ENCODE results near the gene CD38.

DNA sequence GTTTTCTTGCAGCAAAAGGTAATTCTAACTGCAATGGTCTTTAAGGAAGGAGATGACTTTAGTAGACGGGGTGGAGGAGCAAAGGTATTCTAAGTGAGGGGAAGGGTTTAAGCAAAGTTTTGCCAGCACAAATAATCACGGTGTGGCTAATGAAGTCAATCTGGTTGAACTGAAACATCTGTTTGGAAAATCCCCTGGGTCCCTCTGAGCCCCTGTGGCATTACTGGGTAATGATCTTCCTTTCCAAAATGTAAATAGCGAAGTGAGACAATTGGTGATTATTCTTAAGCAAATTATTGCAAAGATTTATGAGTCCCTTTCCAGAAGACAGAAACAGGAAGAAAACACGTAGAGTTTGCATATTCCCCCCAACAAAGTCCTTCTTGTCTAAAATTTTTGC, 113.2 kb downstream of the CD38 start:
- TF ChIP-seq, protein P1, sequence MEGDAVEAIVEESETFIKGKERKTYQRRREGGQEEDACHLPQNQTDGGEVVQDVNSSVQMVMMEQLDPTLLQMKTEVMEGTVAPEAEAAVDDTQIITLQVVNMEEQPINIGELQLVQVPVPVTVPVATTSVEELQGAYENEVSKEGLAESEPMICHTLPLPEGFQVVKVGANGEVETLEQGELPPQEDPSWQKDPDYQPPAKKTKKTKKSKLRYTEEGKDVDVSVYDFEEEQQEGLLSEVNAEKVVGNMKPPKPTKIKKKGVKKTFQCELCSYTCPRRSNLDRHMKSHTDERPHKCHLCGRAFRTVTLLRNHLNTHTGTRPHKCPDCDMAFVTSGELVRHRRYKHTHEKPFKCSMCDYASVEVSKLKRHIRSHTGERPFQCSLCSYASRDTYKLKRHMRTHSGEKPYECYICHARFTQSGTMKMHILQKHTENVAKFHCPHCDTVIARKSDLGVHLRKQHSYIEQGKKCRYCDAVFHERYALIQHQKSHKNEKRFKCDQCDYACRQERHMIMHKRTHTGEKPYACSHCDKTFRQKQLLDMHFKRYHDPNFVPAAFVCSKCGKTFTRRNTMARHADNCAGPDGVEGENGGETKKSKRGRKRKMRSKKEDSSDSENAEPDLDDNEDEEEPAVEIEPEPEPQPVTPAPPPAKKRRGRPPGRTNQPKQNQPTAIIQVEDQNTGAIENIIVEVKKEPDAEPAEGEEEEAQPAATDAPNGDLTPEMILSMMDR (IDR thresholded peaks at IDR 0.05), result no peak
- TF ChIP-seq POLR2A (IDR thresholded peaks at IDR 0.05), result no peak
